PFSK-1 (cell line): Measurements from ENCODE around the gene SEC11C.

Source experiments
- FOXP2 ChIP-seq: optimal IDR thresholded peaks from 2 replicates; pipeline ENCODE3; 2011; ENCODE audit warnings: borderline replicate concordance, control low read depth, inconsistent platforms; ENCODE audit not compliant: insufficient read depth; ENCODE audit errors: extremely low read length, extremely low read depth
- POLR2AphosphoS5 ChIP-seq: IDR thresholded peaks from 2 replicates; pipeline ENCODE4 v1.6.1; 2012; ENCODE audit warnings: low read depth, mild to moderate bottlenecking, control low read depth, low read length, moderate library complexity
- SIN3A ChIP-seq: IDR thresholded peaks from 2 replicates; pipeline ENCODE4 v1.6.1; 2012; ENCODE audit warnings: mild to moderate bottlenecking, low read length, moderate library complexity, borderline replicate concordance; ENCODE audit not compliant: insufficient read depth
- TAF1 ChIP-seq: IDR thresholded peaks from 2 replicates; pipeline ENCODE4 v1.6.1; 2012; ENCODE audit warnings: low read length, control low read depth, borderline replicate concordance; ENCODE audit not compliant: insufficient read depth
- TF ChIP-seq, protein P1 (sequence below), 2 experiments: IDR thresholded peaks; 2 replicates each; pipeline versions ENCODE4 v1.6.1 to v1.8.0; 2011 to 2012; ENCODE audit warnings: low read depth in 2 of 2, low read length in 2 of 2, control low read depth in 1 of 2, inconsistent platforms in 1 of 2, mild to moderate bottlenecking in 1 of 2, moderate library complexity in 1 of 2; ENCODE audit not compliant: insufficient read depth in 1 of 2

DNA sequence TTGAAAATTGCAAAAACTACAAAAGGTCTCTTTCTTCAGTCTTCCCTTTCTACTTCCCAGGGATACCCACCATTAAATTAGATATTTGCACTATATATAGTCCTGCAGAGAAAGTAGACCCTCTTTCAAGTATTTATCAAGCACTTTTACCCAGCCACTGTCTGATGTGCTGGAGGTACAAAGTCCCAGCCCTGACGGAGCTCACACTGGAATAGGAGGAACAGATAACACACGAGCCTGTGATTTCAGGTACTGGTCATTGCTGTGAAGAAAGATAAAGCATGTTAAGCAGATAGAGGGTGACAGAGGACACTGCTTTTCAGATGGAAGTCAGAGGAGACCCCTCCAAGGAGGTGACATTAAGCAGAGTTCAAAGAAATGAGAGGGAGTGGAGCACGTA, 19.6 kb downstream of the SEC11C start:
- TF ChIP-seq POLR2AphosphoS5, result no peak
- TF ChIP-seq TAF1, result no peak
- no peak for TF ChIP-seq SIN3A
- TF ChIP-seq, protein P1, sequence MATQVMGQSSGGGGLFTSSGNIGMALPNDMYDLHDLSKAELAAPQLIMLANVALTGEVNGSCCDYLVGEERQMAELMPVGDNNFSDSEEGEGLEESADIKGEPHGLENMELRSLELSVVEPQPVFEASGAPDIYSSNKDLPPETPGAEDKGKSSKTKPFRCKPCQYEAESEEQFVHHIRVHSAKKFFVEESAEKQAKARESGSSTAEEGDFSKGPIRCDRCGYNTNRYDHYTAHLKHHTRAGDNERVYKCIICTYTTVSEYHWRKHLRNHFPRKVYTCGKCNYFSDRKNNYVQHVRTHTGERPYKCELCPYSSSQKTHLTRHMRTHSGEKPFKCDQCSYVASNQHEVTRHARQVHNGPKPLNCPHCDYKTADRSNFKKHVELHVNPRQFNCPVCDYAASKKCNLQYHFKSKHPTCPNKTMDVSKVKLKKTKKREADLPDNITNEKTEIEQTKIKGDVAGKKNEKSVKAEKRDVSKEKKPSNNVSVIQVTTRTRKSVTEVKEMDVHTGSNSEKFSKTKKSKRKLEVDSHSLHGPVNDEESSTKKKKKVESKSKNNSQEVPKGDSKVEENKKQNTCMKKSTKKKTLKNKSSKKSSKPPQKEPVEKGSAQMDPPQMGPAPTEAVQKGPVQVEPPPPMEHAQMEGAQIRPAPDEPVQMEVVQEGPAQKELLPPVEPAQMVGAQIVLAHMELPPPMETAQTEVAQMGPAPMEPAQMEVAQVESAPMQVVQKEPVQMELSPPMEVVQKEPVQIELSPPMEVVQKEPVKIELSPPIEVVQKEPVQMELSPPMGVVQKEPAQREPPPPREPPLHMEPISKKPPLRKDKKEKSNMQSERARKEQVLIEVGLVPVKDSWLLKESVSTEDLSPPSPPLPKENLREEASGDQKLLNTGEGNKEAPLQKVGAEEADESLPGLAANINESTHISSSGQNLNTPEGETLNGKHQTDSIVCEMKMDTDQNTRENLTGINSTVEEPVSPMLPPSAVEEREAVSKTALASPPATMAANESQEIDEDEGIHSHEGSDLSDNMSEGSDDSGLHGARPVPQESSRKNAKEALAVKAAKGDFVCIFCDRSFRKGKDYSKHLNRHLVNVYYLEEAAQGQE (IDR thresholded peaks at IDR 0.05; ENCODE audit: insufficient read depth in 1 of 2, low read depth in 2 of 2, low read length in 2 of 2), result no peak
- no peak for TF ChIP-seq FOXP2
